HG02623 (cell line): ENCODE results near the gene ZFR.
"Not testable (repeated sequence)": the region's sequence is repeated elsewhere in the genome, so short reads cannot be mapped to it uniquely, and the experiment has no call there.

ENCODE experiments used
- ATAC-seq: cut with Tn5 transposase; IDR thresholded peaks from one replicate; pipeline ENCODE4 v1.9.1; 2021; ENCODE audit warnings: moderate library complexity; ENCODE audit not compliant: unreplicated experiment

ZFR gene

GRCh38 chr5:32452316-32452715 is 7.8 kb upstream of the ZFR start:
- not testable (repeated sequence) for ATAC-seq

GRCh38 chr5:32450952-32451351 is 6.4 kb upstream of the ZFR start:
- no peak for ATAC-seq

GRCh38 chr5:32449262-32449661 is 4.7 kb upstream of the ZFR start:
- ATAC-seq, result no peak

- ATAC-seq, result no peak
Measured at GRCh38 chr5:32446630-32447029, 2.1 kb upstream of the ZFR start.

GRCh38 chr5:32445831-32446614 is 1.5 kb upstream of the ZFR start:
- ATAC-seq, result no peak

- ATAC-seq, result no peak
Measured at GRCh38 chr5:32445287-32445758, 783 bp upstream of the ZFR start.

- peak; percentile 38 for ATAC-seq
Measured at GRCh38 chr5:32443541-32444430, 754 bp downstream of the ZFR start.

- peak; percentile 24 for ATAC-seq
Measured at GRCh38 chr5:32443145-32443540, 1.4 kb downstream of the ZFR start.

- ATAC-seq, result no peak
Measured at GRCh38 chr5:32439086-32439642, 5.4 kb downstream of the ZFR start.

- ATAC-seq, result no peak
Measured at GRCh38 chr5:32436553-32437242, 7.8 kb downstream of the ZFR start.

- no peak for ATAC-seq
Measured at GRCh38 chr5:32435383-32435782, 9.2 kb downstream of the ZFR start.

- no peak for ATAC-seq
Measured at GRCh38 chr5:32434221-32434620, 10.3 kb downstream of the ZFR start.

GRCh38 chr5:32432633-32433032 is 11.9 kb downstream of the ZFR start:
- no peak for ATAC-seq

GRCh38 chr5:32430825-32431224 is 13.7 kb downstream of the ZFR start:
- not testable (repeated sequence) for ATAC-seq

GRCh38 chr5:32428426-32428825 is 16.1 kb downstream of the ZFR start:
- no peak for ATAC-seq

GRCh38 chr5:32426440-32427151 is 17.9 kb downstream of the ZFR start:
- no peak for ATAC-seq

- no peak for ATAC-seq
Measured at GRCh38 chr5:32422697-32423096, 21.8 kb downstream of the ZFR start.

GRCh38 chr5:32421075-32421474 is 23.5 kb downstream of the ZFR start:
- ATAC-seq, result no peak

- ATAC-seq, result no peak
Measured at GRCh38 chr5:32420506-32420905, 24.0 kb downstream of the ZFR start.

GRCh38 chr5:32419791-32420190 is 24.7 kb downstream of the ZFR start:
- ATAC-seq, result no peak
